ENCODE measurements around the gene ENTPD1.
"Not testable (repeated sequence)": the region's sequence is repeated elsewhere in the genome, so short reads cannot be mapped to it uniquely, and the experiment has no call there.

ENTPD1 gene

DNA sequence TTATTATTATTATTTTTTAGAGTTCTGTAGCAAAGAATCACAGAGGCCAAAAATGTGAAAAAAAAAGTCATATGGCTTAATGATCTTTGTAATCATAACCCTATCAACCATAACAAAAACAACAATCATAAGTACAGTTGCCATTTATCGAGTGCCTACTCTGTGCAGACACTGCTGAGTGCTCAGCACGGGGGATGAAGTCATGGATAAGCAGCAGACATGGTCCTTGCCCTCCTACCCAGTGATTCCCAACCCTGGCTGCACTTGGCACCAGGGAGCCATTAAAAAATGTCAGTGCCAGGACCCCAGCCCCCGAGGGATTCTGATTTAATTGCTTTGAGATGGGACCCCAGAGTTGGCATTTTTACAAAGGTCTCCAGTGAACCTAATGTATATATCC, 38.2 kb downstream of the ENTPD1 start:
- no peak for DNase-seq

DNA sequence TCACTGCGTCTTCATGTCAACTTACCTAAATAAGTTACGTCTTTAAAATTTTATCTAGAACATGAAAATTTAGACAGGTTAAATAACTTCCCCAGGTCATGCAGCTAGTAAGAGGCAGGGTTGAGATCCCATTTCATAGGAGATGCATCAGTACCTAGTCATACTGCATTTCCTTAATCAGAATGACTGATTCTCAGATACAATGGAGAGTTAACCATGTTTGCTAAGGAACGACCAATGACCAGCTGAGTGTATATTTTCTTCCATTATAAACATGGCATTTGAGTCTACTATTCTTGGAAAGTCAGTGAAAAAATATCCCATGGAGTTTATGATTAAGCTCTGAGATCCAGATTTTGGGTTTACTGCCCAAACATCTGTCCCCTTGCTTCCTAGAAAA, 39.6 kb downstream of the ENTPD1 start:
- DNase-seq: no peak

DNA sequence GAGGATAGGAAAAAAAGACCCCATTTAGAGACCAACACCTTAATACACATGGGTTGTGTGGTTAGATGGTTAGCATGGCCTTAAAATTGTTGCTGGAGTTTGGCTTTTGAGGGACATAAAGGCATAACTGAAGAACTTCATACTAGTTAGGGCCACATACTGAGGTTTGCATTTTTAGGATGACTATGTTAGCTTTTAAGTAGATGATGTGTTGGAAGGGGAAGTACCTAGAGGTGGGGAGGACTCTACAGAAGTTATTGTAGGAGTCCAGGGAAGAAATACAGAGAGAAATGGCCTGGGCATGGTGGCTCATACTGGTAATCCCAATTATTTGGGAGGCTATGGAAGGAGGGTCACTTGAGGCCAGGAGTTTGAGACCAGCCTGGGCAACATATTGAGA, 40.5 kb downstream of the ENTPD1 start:
- no peak for DNase-seq

- no peak for DNase-seq
These were observed 42.3 kb downstream of the ENTPD1 start for GRCh38 chr10:95798096-95798855.

DNA sequence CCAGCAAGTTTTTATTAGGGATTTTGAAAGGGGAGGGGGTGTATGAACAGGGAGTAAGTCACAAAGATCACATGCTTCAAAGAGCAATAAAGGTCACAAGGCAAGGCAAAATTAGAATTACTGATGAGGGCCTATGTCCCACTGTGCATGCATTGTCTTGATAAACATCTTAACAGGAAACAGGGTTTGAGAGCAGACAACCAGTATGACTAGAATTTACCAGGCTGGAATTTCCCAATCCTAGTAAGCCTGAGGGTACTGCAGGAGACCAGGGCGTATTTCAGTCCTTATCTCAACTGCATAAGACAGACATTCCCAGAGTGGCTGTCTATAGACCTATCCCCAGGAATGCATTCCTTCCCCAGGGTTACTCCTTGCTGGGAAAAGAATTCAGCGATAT, 44.3 kb downstream of the ENTPD1 start:
- not testable (repeated sequence) for DNase-seq

DNA sequence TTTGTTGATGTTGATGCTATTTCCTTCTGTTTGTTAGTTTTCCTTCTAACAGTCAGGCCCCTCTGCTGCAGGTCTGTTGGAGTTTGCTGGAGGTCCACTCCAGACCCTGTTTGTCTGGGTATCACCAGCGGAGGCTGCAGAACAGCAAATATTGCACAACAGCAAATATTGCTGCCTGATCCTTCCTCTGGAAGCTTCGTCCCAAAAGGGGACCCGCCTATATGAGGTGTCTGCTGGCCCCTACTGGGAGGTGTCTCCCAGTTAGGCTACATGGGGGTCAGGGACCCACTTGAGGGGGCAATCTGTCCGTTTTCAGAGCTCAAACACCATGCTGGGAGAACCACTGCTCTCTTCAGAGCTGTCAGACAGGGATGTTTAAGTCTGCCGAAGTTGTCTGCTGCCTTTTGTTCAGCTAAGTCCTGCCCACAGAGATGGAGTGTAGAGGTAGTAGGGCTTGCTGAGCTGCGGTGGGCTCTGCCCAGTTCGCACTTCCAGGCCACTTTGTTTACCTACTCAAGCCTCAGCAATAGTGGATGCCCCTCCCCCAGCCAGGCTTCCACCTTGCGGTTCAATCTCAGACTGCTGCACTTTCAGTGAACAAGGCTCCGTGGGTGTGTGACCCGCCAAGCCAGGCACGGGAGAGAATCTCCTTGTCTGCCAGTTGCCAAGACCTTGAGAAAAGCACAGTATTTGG, 50.9 kb downstream of the ENTPD1 start:
- DNase-seq: not testable (repeated sequence)

DNA sequence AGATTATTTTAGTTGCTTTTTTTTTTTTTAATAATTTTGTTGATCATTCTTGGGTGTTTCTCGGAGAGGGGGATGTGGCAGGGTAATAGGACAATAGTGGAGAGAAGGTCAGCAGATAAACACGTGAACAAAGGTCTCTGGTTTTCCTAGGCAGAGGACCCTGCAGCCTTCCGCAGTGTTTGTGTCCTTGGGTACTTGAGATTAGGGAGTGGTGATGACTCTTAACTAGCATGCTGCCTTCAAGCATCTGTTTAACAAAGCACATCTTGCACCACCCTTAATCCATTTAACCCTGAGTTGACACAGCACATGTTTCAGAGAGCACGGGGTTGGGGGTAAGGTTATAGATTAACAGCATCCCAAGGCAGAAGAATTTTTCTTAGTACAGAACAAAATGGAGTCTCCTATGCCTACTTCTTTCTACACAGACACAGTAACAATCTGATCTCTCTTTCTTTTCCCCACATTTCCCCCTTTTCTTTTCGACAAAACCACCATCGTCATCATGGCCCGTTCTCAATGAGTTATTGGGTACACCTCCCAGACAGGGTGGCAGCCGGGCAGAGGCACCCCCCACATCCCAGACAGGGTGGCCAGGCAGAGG, 52.8 kb downstream of the ENTPD1 start:
- not testable (repeated sequence) for DNase-seq

GRCh38 chr10:95809370-95810197, 53.6 kb downstream of the ENTPD1 start:
- DNase-seq: no peak

DNA sequence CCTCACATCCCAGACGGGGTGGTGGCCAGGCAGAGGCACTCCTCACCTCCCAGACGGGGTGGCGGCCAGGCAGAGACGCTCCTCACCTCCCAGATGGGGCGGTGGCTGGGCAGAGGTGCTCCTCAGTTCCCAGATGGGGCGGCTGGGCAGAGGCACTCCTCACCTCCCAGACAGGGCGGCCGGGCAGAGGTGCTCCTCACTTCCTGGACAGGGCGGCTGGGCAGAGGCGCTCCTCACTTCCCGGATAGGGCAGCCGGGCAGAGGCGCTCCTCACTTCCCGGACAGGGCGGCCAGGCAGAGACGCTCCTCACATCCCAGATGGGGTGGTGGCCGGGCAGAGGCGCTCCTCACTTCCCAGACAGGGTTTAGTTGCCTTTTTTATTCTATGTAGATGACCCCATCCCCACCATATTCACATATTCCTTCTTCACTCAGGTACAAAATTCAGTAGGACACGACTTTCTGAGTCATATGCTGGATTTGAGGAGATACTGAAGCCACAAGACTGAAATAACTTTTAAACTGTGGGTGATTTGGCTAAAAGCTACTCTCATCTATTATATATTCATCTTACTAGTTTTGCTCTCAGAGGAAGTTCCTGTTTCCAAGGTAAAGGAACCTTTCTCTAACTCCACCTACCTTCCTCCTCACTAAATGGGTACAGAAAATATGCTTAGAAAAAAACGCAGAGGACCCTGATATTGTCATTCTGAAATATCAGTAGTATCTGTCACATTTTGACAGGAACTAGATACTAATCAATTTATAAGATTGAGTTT, 54.4 kb downstream of the ENTPD1 start:
- DNase-seq: no peak

- no peak for DNase-seq
These were observed 57.2 kb downstream of the ENTPD1 start for GRCh38 chr10:95813054-95813685.

GRCh38 chr10:95814011-95814727, 58.2 kb downstream of the ENTPD1 start:
- peak in 1 of 51 donors; percentile 12 for DNase-seq

- DNase-seq: no peak
These were observed 59.2 kb downstream of the ENTPD1 start for GRCh38 chr10:95815133-95815532.

- DNase-seq: peak in 2 of 51 donors; percentile 4 to 27
These were observed 59.8 kb downstream of the ENTPD1 start for GRCh38 chr10:95815701-95816240.

GRCh38 chr10:95818010-95818409, 62.0 kb downstream of the ENTPD1 start:
- DNase-seq: no peak

DNA sequence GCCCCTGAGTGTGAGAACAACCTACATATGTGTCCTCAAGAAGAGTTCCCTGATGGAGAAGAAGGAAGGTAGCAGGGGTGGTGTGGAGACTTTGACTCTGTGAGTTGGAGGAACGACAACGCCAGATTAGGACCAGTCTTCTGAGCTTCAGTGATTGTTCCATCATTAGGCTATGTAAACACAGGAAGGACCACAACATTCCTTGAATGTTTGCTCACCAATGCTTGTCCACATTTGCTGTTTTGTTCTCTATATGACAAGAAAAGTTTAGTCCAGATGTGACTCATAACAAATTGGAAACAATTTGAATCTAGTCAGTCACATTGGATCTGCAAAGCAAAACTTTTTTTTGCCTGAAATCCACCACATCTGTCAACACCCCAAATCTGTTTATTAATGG, 62.7 kb downstream of the ENTPD1 start:
- DNase-seq: no peak

- no peak for DNase-seq
These were observed 63.8 kb downstream of the ENTPD1 start for GRCh38 chr10:95819620-95820329.

- DNase-seq: no peak
These were observed 64.4 kb downstream of the ENTPD1 start for GRCh38 chr10:95820363-95820762.

DNA sequence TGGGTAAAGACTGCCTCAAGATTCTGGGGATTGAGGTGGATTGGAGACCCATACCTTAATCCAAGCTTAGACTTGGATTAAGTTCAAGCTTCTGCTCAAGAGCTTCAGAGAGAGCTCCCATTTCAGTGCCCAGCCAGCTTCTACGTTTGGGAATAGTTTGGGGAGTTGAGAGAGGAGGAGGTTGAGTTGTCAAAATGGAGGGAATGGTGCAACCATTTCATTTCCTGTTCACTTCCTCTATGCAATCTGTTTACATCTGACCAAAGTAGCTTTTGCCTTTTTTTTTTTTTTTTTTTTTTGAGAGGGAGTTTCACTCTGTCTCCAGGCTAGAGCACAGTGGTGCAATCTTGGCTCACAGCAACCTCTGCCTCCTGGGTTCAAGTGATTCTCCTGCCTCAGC, 65.8 kb downstream of the ENTPD1 start:
- DNase-seq: no peak

GRCh38 chr10:95830044-95830443, 74.1 kb downstream of the ENTPD1 start:
- DNase-seq: no peak

Measured in hypothalamus (tissue), 51 donors.